ENCODE measurements around the gene FAM174B. TPM values are rescaled to one million over a fixed set of nuclear protein-coding genes. Genes with fewer than 3 reads are reported as not detected.

Gene FAM174B
- total RNA-seq, result 10 to 100 TPM; 14.6 to 54.0 (median 36.2) TPM
- 10 to 100 TPM; 21.7 to 30.3 (median 22.7) TPM for polyA plus RNA-seq
- long read RNA-seq, donor 1, transcript FAM174B-201 (3 exons, 2,792 nt), result major isoform, 5 of 5 reads
- long read RNA-seq, donor 1, partial matches to known transcripts, result 0 of 5 reads
- long read RNA-seq, donor 1, other reads (novel, unspliced or antisense), result 0 of 5 reads
- long read RNA-seq, donor 2, transcript FAM174B-201 (3 exons, 2,792 nt), result major isoform, 5 of 17 reads
- long read RNA-seq, donor 2, partial matches to known transcripts, result 11 of 17 reads
- long read RNA-seq, donor 2, other reads (novel, unspliced or antisense), result 0 of 17 reads
- long read RNA-seq, donor 3, transcript FAM174B-201 (3 exons, 2,792 nt), result major isoform, 8 of 9 reads
- long read RNA-seq, donor 3, partial matches to known transcripts, result 0 of 9 reads
- long read RNA-seq, donor 3, other reads (novel, unspliced or antisense), result 0 of 9 reads
- long read RNA-seq, donor 4, partial matches to known transcripts, result 0 of 2 reads
- long read RNA-seq, donor 4, other reads (novel, unspliced or antisense), result 0 of 2 reads
- long read RNA-seq, donor 5, transcript FAM174B-201 (3 exons, 2,792 nt), result major isoform, 7 of 8 reads
- long read RNA-seq, donor 5, partial matches to known transcripts, result 0 of 8 reads
- long read RNA-seq, donor 5, other reads (novel, unspliced or antisense), result 0 of 8 reads
- long read RNA-seq, donor 6, transcript FAM174B-201 (3 exons, 2,792 nt), result major isoform, 23 of 23 reads
- long read RNA-seq, donor 6, partial matches to known transcripts, result 0 of 23 reads
- long read RNA-seq, donor 6, other reads (novel, unspliced or antisense), result 0 of 23 reads
- long read RNA-seq, donor 7, transcript FAM174B-201 (3 exons, 2,792 nt), result major isoform, 11 of 11 reads
- long read RNA-seq, donor 7, partial matches to known transcripts, result 0 of 11 reads
- long read RNA-seq, donor 7, other reads (novel, unspliced or antisense), result 0 of 11 reads
- long read RNA-seq, donor 8, transcript FAM174B-201 (3 exons, 2,792 nt), result major isoform, 10 of 10 reads
- long read RNA-seq, donor 8, partial matches to known transcripts, result 0 of 10 reads
- long read RNA-seq, donor 8, other reads (novel, unspliced or antisense), result 0 of 10 reads
- long read RNA-seq, donor 9, transcript FAM174B-201 (3 exons, 2,792 nt), result major isoform, 5 of 24 reads
- long read RNA-seq, donor 9, partial matches to known transcripts, result 17 of 24 reads
- long read RNA-seq, donor 9, other reads (novel, unspliced or antisense), result 0 of 24 reads
- long read RNA-seq, donor 10, partial matches to known transcripts, result 9 of 13 reads
- long read RNA-seq, donor 10, other reads (novel, unspliced or antisense), result 0 of 13 reads

DNA sequence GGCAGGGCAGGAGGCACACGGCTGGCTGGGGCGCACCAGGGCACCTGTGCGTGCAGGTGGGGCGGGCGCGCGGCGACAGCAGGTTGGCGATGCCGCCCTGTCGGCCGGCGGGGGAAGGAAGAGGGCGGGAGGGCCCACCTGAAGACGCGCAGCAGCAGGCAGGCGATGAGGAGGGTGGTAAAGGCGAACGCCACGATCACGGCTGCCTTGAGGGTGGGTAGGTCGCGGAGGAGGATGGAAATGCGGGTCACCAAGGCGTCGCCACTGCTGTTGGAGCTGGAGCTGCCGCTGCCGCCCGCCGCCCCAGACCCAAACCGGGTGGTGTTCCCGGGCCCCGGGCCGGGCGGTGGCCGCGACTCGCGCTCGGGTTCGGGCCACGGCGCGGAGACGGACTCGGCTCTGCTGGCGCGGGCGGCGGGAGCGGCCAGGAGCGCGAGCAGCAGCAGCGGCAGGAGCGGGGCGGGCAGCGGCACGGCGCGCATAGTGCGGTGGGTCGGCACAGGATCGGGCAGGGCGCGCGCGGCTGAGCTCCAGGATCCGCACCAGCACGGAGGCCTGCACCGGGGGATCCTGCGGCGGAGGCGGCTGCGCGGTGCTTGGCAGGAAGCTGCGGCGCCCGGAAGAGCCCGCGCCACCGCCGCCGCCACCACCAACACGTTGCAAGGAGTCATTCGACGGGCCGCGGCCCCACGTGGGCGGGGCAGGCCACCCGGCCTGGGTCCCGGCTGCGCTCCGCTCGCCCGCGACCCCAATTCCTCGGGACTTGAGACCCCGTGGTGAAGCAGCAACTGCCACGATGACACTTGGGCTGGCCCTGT, at the start of gene FAM174B:
FAM174B (minus strand) TSS at position 598 of the 818 bp plus-strand sequence.
- peaks cover 0 to 6% (median 0%) of the 10 kb centered on the region in 4 donors for H3K36me3 ChIP-seq
- intact Hi-C loops (cut with DNase I; ENCODE audit: low total_unique reads), result no loop called here
- peak; percentile 69 to 91 for DNase-seq
- H3K4me3 ChIP-seq, result peak within 1 kb of the TSS; percentile 63 to 69 (median 67)
- no peaks in the 10 kb centered on the region for H3K9me3 ChIP-seq
- TF ChIP-seq, protein P1, sequence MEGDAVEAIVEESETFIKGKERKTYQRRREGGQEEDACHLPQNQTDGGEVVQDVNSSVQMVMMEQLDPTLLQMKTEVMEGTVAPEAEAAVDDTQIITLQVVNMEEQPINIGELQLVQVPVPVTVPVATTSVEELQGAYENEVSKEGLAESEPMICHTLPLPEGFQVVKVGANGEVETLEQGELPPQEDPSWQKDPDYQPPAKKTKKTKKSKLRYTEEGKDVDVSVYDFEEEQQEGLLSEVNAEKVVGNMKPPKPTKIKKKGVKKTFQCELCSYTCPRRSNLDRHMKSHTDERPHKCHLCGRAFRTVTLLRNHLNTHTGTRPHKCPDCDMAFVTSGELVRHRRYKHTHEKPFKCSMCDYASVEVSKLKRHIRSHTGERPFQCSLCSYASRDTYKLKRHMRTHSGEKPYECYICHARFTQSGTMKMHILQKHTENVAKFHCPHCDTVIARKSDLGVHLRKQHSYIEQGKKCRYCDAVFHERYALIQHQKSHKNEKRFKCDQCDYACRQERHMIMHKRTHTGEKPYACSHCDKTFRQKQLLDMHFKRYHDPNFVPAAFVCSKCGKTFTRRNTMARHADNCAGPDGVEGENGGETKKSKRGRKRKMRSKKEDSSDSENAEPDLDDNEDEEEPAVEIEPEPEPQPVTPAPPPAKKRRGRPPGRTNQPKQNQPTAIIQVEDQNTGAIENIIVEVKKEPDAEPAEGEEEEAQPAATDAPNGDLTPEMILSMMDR (IDR thresholded peaks at IDR 0.05), result no peak
- peak in 2 of 3 donors; percentile 52 to 83 for TF ChIP-seq POLR2AphosphoS5 (IDR thresholded peaks at IDR 0.05)
- 0 to 4% (median 1%) methylated on average over 35 to 100 of the region's 100 CpGs for WGBS, 5 donors
- H3K4me1 ChIP-seq, result peaks cover 21 to 63% (median 45%) of the 10 kb centered on the region in 4 donors
- H3K27ac ChIP-seq, result peak within 1 kb of the TSS; percentile 84 to 95 (median 89)
- H3K27me3 ChIP-seq, result peaks cover 0 to 12% (median 8%) of the 10 kb centered on the region in 3 donors

DNA sequence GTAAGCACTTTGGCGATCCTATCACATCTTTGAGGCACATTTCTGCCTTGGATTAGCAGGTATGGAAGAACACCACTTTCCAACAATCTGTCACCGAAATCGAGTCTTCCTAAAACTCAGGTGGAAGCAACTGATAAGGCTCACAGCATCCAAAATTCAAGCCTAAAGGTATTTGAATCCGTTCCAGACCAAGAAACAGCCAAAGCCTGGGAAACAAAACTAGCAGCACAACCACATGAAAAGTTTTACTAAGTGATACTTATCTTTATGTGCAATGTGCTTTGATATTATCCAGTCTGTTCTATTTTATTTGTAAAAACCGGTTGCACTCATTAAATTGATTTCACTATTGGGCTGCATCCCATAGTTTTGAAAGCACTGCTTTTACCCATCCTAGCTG, 40.5 kb upstream of the FAM174B start:
- intact Hi-C loops (cut with DNase I; ENCODE audit: low total_unique reads), result no loop called here
- TF ChIP-seq, protein P1 (IDR thresholded peaks at IDR 0.05), result no peak
- TF ChIP-seq EP300 (IDR thresholded peaks at IDR 0.05) (no peak), POLR2A (IDR thresholded peaks at IDR 0.05) (no peak), POLR2AphosphoS5 (IDR thresholded peaks at IDR 0.05) (no peak)
- H3K27me3 ChIP-seq, result no peaks in the 10 kb centered on the region
- H3K36me3 ChIP-seq, result no peaks in the 10 kb centered on the region
- no peak overlapping the region for H3K4me3 ChIP-seq
- DNase-seq, result no peak
- H3K27ac ChIP-seq, result no peak overlapping the region
- H3K9me3 ChIP-seq, result peaks cover 0 to 7% (median 0%) of the 10 kb centered on the region in 4 donors
- WGBS, 5 donors, result 43 to 68% (median 61%) methylated on average over 5 of the region's 5 CpGs
- H3K4me1 ChIP-seq, result no peaks in the 10 kb centered on the region

DNA sequence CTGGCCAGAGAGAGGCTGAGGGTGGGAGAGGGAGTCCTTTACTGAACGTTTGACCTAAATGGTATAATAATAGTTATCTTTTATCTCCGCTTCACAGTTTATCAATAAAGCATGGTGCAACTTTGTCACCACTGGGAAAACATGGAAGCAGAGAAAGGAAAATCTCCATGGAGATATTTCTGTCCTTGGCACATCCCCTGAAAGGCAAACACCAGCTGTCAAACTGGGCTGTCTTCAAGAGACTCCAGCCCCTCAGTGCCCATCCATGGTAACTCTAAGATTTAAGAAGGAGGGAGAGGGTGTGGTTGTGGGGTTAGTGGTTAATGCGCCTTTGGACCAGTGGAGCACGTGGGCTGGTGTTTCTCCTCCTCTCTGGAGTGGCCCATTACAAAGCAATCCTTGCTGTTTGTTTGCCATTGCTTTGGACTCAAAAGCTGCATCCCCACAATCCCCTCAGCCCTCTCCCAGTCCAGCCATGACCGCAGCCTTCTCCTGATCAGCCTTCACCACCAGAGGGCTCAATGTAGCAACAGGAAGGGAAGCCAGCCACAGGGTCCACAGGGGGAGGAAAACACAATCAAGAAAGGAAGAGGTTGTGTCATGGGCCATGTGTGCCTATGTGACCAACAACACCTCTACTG, 38.2 kb upstream of the FAM174B start:
- Histone ChIP-seq H3K9me3 (peaks cover 0 to 9% (median 4%) of the 10 kb centered on the region in 4 donors), H3K27ac (no peak overlapping the region), H3K36me3 (no peaks in the 10 kb centered on the region), H3K4me3 (no peak overlapping the region), H3K4me1 (no peaks in the 10 kb centered on the region), H3K27me3 (no peaks in the 10 kb centered on the region)
- no peak for TF ChIP-seq POLR2AphosphoS5 (IDR thresholded peaks at IDR 0.05)
- TF ChIP-seq, protein P1 (IDR thresholded peaks at IDR 0.05), result peak in 1 of 7 experiments; percentile 11
- intact Hi-C loops (cut with DNase I; ENCODE audit: low total_unique reads), result no loop called here
- peak in 1 of 2 donors; percentile 50 for DNase-seq
- WGBS, 5 donors, result 60 to 74% (median 61%) methylated on average over 5 of the region's 5 CpGs

Data from stomach (tissue), 19 donors.